RWPE1 (cell line): ENCODE measurements around the gene RFNG.

ENCODE experiments used
- CTCF ChIA-PET: fragments of 350-600 bp; sonication (Branson Sonifier 250); formaldehyde crosslinking; extraction: SDS; loops from one replicate; lab custom pipeline; 2021; lab: Yijun Ruan, JAX
- POLR2A ChIA-PET: fragments of 400-600 bp; formaldehyde crosslinking; extraction: SDS; loops from one replicate; lab custom pipeline; 2020; ENCODE audit warnings: antibody characterized with exemption; ENCODE audit not compliant: low non-redundant PET; lab: Yijun Ruan, JAX
- DNase-seq: peaks from one replicate; pipeline ENCODE4 v3.0.0; 2012; ENCODE audit warnings: low spot score
- H3K27ac ChIP-seq: fragments of 450-650 bp; 2 replicates; pipeline ENCODE4 v1.5.1; 2017
- TF ChIP-seq, protein P1 (sequence below): fragments of 450-650 bp; conservative IDR thresholded peaks from 2 replicates; pipeline ENCODE4 v1.5.1; 2017; ENCODE audit warnings: low read depth, mild to moderate bottlenecking

RFNG gene

DNA sequence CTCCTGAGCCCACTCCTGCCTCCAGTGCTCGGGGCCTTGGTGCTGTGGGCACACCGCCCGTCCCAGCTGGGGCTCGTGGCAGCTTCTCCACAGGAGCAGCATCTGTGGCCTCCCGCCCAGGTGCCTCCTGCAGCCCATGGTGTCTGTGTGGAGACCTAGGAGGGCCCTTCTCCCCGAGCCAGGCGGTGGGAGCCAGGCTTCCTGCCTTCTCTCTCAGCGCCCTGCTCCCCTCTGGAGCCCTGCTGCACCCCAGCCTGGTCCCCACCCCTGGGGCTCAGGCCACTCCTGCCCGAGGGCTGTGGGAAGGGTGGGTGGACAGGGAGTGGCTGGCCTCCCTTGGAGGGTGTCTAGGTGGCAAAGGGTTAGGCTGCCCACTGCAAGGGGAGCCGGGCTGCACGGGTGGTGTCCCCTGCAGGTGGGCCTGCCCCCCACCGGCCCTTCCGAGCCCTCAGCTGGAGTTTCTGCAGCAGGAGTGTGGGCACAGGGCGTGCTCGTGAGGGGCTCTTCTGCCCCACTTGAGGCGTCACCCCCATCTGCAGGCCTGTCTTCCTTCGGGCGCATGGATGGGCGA, 39.9 kb downstream of the RFNG start:
- POLR2A ChIA-PET, result no interaction called here
- CTCF ChIA-PET, result interaction anchor here (4.0 to 4.7 kb wide), 2 partner anchors 9 to 52 kb away, joined by 20 to 25 read pairs; no protein-coding TSS in a partner anchor
- TF ChIP-seq, protein P1, sequence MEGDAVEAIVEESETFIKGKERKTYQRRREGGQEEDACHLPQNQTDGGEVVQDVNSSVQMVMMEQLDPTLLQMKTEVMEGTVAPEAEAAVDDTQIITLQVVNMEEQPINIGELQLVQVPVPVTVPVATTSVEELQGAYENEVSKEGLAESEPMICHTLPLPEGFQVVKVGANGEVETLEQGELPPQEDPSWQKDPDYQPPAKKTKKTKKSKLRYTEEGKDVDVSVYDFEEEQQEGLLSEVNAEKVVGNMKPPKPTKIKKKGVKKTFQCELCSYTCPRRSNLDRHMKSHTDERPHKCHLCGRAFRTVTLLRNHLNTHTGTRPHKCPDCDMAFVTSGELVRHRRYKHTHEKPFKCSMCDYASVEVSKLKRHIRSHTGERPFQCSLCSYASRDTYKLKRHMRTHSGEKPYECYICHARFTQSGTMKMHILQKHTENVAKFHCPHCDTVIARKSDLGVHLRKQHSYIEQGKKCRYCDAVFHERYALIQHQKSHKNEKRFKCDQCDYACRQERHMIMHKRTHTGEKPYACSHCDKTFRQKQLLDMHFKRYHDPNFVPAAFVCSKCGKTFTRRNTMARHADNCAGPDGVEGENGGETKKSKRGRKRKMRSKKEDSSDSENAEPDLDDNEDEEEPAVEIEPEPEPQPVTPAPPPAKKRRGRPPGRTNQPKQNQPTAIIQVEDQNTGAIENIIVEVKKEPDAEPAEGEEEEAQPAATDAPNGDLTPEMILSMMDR, result no peak
- no peak for DNase-seq
- H3K27ac ChIP-seq, result peak overlapping the region; percentile 60

DNA sequence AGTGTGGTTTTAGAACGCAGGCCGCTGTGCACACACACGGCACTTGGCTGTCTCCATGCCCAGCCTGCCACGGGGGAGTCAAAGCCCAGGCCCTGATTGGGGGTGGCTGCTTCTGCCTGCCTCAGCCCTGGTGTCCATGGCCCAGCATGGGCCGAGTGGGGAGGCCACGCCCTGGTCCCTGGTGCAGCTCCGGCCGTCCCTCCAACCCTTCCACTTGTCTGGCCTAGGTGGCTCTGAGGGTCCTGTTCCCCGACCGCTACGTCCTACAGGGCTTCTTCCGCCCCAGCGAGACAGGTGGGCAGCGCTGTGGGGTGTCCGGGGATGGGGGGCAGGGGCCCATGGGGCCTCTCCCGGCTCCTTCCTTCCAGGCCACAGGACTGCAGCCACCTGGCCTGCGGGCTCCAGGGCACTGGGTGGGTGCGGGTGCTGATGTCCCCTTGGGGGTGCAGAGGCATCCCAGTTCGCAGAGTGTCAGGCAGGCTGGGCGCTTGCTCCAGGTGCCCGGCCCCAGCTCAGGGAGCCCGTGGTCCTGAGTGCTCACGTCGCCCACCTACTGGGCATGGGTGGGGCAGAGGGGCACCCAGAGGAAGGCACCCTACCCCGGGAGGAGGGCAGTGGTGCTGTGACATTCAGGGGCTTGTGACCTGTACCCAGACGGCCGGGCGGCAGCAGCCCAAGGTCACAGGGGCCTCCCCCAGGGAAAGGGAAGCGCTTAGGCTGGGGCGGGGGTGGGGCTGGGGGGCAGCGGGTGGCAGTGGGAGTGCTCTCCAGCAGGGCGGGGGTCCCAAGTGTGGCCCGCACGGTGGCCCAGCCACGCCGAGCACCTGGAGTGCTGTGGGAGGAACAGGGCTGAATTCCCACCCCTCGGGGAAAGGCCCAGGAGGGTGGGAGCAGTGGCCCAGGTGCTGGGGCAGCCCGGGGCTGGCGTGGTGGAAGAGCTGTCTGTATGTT, 40.8 kb downstream of the RFNG start:
- CTCF ChIA-PET, result interaction anchor here (4.0 to 4.7 kb wide), 2 partner anchors 10 to 51 kb away, joined by 20 to 25 read pairs; no protein-coding TSS in a partner anchor
- POLR2A ChIA-PET, result no interaction called here
- H3K27ac ChIP-seq, result peak overlapping the region; percentile 60
- TF ChIP-seq, protein P1, result no peak
- DNase-seq, result no peak

DNA sequence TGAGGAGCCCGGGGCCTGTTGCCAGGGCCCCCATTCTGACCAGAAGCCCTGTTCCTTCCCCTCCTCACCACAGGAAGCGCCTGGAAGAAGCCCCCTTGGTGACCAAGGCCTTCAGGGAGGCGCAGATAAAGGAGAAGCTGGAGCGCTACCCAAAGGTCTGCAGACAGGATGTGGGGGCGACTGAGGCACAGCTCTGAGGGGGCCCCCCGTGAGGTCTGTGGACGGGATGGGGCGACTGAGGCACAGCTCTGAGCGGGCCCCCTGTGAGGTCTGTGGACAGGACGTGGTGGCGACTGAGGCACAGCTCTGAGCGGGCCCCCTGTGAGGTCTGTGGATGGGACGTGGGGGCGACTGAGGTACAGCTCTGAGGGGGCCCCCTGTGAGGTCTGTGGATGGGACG, 42.2 kb downstream of the RFNG start:
- no peak overlapping the region; the same call in 1 of the 2 replicates for H3K27ac ChIP-seq
- no peak for DNase-seq
- ChIA-PET CTCF (interaction anchor here (4.7 kb wide), 1 partner anchor 12 kb away, joined by 25 read pairs; no protein-coding TSS in a partner anchor), POLR2A (no interaction called here)
- TF ChIP-seq, protein P1, result no peak

DNA sequence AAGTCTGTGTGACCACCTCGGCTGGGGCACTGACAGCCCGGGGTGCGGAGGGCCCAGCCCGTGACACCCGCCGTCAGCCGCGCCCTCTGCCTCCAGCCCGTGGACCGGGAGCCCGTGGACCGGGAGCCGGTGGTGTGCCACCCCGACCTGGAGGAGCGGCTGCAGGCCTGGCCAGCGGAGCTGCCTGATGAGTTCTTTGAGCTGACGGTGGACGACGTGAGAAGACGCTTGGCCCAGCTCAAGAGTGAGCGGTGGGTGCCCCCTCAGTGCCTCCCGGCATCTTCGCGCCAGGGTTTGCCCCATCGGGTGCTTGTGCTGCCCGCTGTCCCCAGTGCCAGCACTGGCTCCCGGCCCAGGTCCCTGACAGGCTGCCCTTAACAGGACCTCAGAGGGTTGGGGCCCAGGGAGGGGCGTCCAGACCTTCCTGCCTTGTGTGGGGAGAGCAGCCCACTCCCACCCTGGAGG, 42.6 kb downstream of the RFNG start:
- peak overlapping the region; percentile 1; the same call in 1 of the 2 replicates for H3K27ac ChIP-seq
- CTCF ChIA-PET, result interaction anchor here (0.6 to 4.7 kb wide), 2 partner anchors 12 to 126 kb away, joined by 3 to 25 read pairs; no protein-coding TSS in a partner anchor
- TF ChIP-seq, protein P1, result no peak
- DNase-seq, result no peak
- POLR2A ChIA-PET, result no interaction called here

DNA sequence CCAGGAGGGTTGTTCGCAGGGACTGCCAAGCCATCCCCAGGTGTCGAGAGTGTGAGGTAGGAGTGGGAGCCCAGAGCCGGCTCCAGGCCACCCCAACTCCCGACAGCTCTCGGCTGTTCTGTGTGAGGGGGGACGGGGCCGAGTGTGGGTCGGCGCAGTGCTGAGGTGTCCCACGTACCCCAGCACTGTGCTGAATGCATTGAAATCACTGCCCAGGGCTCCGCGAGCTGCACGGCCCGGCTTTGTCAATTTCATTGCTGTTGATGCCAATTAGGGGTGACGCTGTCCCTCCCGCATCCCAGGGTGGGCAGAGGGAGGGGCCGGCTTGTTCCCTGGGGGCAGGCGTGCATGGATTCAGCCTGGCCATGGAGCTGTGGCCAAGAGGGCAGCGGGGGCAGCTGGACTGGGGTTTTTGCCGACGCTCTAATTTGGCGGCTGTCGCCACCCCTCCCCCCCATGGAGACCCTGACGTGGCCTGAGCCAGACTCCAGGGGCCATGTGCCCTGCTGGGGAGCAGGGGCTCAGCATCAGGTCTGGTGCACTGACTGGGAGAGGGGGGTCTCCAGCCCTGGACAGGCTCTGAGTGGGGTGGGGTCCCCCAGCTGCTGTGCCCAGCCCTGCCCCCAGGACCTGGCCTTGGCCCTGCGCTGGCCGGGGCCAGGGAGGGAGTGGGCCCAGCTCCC, 43.2 kb downstream of the RFNG start:
- no peak for DNase-seq
- ChIA-PET CTCF (interaction anchor here (0.6 to 4.7 kb wide), 2 partner anchors 13 to 125 kb away, joined by 3 to 25 read pairs; no protein-coding TSS in a partner anchor), POLR2A (no interaction called here)
- peak overlapping the region; percentile 95; the same call in 1 of the 2 replicates for H3K27ac ChIP-seq
- TF ChIP-seq, protein P1, result no peak
